ENCODE measurements around the gene PPTC7. TPM values are rescaled to one million over a fixed set of nuclear protein-coding genes. Genes with fewer than 3 reads are reported as not detected.

The PPTC7 gene
- total and polyA plus RNA-seq, 2 of the 4 experiments (the other 2 are of a cell fraction), result 4.1 to 6.8 TPM

DNA sequence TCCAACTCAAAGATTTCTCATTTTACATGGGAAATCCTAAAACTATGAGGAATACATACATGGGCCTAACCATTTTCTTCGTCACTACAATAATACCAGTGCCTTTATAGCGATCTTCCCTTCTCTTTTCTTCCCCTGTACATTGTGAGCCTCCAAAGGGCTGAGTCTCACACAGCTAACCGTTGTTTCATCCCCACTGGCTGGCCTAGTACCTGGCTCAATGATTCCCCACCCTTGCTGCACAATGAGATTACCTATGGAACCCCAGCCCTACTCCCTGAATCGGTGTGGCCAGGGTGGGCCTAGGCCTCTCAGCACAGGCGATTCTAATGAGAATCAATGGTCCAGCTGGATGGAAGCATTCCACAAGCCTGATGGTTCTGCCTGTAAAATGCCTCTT, 16.1 kb downstream of the PPTC7 start:
- Histone ChIP-seq H3K9me1 (ENCODE audit: insufficient read depth, low read length) (peaks cover 3% of the 10 kb centered on the region; the same call in 1 of the 2 replicates), H3K4ac (ENCODE audit: low read depth, low read length) (no peak overlapping the region), H4K20me1 (ENCODE audit: insufficient read depth, low read length) (peaks cover 27% of the 10 kb centered on the region), H3K79me1 (ENCODE audit: low read depth in 1 of 2, low read length in 2 of 2) (peaks cover 24 to 60% of the 10 kb centered on the region in 2 experiments), H2BK20ac (ENCODE audit: low read depth, low read length) (no peak overlapping the region), H3K4me1 (ENCODE audit: control insufficient read depth, insufficient read depth, low read length) (no peaks in the 10 kb centered on the region; the same call in none of the 2 replicates), H3K56ac (ENCODE audit: extremely low read depth, insufficient read depth, low read length) (no peak overlapping the region), H3K27ac (ENCODE audit: insufficient read depth, low read length) (no peak overlapping the region), H4K5ac (ENCODE audit: low read depth, low read length) (no peak overlapping the region), H2AK9ac (replicated peaks; ENCODE audit: low read depth, low read length, poor library complexity) (no peak overlapping the region), H2AFZ (replicated peaks; ENCODE audit: low read length, poor library complexity) (no peak overlapping the region), H3K18ac (ENCODE audit: low read depth, low read length) (no peak overlapping the region), H2AK5ac (ENCODE audit: low read depth, low read length) (no peak overlapping the region), H3K14ac (replicated peaks; ENCODE audit: low read depth, low read length) (no peak overlapping the region), H4K8ac (ENCODE audit: low read depth in 2 of 2, low read length in 2 of 2) (no peak overlapping the region), H2BK5ac (ENCODE audit: low read depth, low read length, poor library complexity, severe bottlenecking) (no peak overlapping the region), H3K4me3 (ENCODE audit: insufficient read depth, low read depth, low read length) (no peak overlapping the region), H2BK15ac (ENCODE audit: low read depth, low read length) (no peak overlapping the region), H4K91ac (ENCODE audit: insufficient read depth, low read depth, low read length) (no peak overlapping the region), H3K23ac (ENCODE audit: low read depth, low read length) (no peak overlapping the region), H3K9me3 (ENCODE audit: control insufficient read depth, insufficient read depth, low read length) (peaks cover 5% of the 10 kb centered on the region), H2BK120ac (ENCODE audit: low read depth, low read length) (no peak overlapping the region), H3K4me2 (ENCODE audit: low read depth, low read length) (no peak overlapping the region), H3K36me3 (ENCODE audit: control insufficient read depth, insufficient read depth, low read length) (0 out of 2 replicates have a peak, but pooled peaks cover 1% of the 10 kb centered on the region), H3K9ac (ENCODE audit: low read depth, low read length) (no peak overlapping the region), H3K27me3 (ENCODE audit: control insufficient read depth, insufficient read depth, low read length) (no peaks in the 10 kb centered on the region)
- dilution Hi-C loops (cut with HindIII; ENCODE audit: low sequenced_read_pairs, unreplicated experiment), result no loop called here
- POLR2A ChIA-PET (ENCODE audit: unreplicated experiment), result no interaction called here
- no peak for ATAC-seq (ENCODE audit: low read depth)
- in situ Hi-C loops (cut with MboI; ENCODE audit: low sequenced_read_pairs), result no loop called here
- no TSS peak for BruUV-seq (replicated peaks)
- WGBS, 2 experiments (ENCODE audit: extremely low coverage in 2 of 2, insufficient read length in 1 of 2), result 90% methylated on average over 2 of the region's 5 CpGs; no CpG with 5 or more reads in 1 of the 2 experiments
- CTCF ChIA-PET, result interaction anchor here (0.5 kb wide), 1 partner anchor 96 kb away, joined by 3 read pairs; no protein-coding TSS in a partner anchor
- TF ChIP-seq, protein P1, sequence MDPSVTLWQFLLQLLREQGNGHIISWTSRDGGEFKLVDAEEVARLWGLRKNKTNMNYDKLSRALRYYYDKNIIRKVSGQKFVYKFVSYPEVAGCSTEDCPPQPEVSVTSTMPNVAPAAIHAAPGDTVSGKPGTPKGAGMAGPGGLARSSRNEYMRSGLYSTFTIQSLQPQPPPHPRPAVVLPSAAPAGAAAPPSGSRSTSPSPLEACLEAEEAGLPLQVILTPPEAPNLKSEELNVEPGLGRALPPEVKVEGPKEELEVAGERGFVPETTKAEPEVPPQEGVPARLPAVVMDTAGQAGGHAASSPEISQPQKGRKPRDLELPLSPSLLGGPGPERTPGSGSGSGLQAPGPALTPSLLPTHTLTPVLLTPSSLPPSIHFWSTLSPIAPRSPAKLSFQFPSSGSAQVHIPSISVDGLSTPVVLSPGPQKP (IDR thresholded peaks at IDR 0.05; ENCODE audit: borderline replicate concordance, low read depth, low read length), result no peak
- TF ChIP-seq POLR2A (IDR thresholded peaks at IDR 0.05; ENCODE audit: low read depth, low read length), result no peak
- TF ChIP-seq NFE2L2 (IDR thresholded peaks at IDR 0.05; ENCODE audit: low read depth, low read length), result no peak
- TF ChIP-seq BHLHE40 (IDR thresholded peaks at IDR 0.05; ENCODE audit: low read depth, low read length), result no peak
- TF ChIP-seq CHD1 (IDR thresholded peaks at IDR 0.05; ENCODE audit: low read depth, low read length), result no peak
- no peak for TF ChIP-seq MAZ (IDR thresholded peaks at IDR 0.05; ENCODE audit: borderline replicate concordance, low read depth, low read length)
- no peak for TF ChIP-seq FOS (IDR thresholded peaks at IDR 0.05; ENCODE audit: low read depth, low read length)
- TF ChIP-seq MXI1 (IDR thresholded peaks at IDR 0.05; ENCODE audit: borderline replicate concordance, low read depth, low read length), result no peak
- TF ChIP-seq, protein P2, sequence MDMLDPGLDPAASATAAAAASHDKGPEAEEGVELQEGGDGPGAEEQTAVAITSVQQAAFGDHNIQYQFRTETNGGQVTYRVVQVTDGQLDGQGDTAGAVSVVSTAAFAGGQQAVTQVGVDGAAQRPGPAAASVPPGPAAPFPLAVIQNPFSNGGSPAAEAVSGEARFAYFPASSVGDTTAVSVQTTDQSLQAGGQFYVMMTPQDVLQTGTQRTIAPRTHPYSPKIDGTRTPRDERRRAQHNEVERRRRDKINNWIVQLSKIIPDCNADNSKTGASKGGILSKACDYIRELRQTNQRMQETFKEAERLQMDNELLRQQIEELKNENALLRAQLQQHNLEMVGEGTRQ (IDR thresholded peaks at IDR 0.05; ENCODE audit: low read depth, low read length), result no peak
- TF ChIP-seq, protein P3, sequence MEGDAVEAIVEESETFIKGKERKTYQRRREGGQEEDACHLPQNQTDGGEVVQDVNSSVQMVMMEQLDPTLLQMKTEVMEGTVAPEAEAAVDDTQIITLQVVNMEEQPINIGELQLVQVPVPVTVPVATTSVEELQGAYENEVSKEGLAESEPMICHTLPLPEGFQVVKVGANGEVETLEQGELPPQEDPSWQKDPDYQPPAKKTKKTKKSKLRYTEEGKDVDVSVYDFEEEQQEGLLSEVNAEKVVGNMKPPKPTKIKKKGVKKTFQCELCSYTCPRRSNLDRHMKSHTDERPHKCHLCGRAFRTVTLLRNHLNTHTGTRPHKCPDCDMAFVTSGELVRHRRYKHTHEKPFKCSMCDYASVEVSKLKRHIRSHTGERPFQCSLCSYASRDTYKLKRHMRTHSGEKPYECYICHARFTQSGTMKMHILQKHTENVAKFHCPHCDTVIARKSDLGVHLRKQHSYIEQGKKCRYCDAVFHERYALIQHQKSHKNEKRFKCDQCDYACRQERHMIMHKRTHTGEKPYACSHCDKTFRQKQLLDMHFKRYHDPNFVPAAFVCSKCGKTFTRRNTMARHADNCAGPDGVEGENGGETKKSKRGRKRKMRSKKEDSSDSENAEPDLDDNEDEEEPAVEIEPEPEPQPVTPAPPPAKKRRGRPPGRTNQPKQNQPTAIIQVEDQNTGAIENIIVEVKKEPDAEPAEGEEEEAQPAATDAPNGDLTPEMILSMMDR (conservative IDR thresholded peaks at IDR 0.05; ENCODE audit: low read depth, low read length), result no peak
- DNase-seq, result no peak
- intact Hi-C loops (cut with micrococcal nuclease), result no loop called here
